Measurements from ENCODE around the gene RAPGEF6.

The RAPGEF6 gene

DNA sequence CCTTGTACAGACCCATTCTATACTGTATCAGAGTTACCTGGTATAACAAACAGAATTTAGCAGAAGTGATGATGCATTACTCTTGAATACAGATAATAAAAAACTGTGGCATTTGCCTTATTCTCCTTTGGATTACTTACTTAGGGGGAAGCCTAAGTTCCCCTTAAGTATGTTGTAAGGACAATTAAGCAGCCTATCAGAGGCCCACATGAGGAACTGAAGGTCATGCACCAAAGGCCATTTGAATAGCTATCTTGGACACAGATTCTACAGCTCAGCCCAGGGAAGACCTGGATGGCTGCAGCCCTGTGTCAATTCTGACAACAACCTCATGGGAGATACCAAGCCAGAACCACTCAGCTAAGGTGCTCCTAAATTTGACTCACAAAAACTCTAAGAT lies 125.2 kb downstream of the RAPGEF6 start:
- Histone ChIP-seq H3K27ac (ENCODE audit: low read length) (no peak overlapping the region), H3K4me3 (ENCODE audit: low read depth in 1 of 2, low read length in 2 of 2) (no peak overlapping the region), H3K4me2 (ENCODE audit: insufficient read depth, low read length) (no peak overlapping the region), H4K20me1 (ENCODE audit: insufficient read depth, low read length) (no peaks in the 10 kb centered on the region), H3K9me3 (ENCODE audit: insufficient read depth, low read length, severe bottlenecking) (no peaks in the 10 kb centered on the region), H3K27me3 (ENCODE audit: insufficient read depth, low read length, poor library complexity) (no peaks in the 10 kb centered on the region), H3K4me1 (ENCODE audit: insufficient read depth, low read length) (peaks cover 15% of the 10 kb centered on the region), H2AFZ (ENCODE audit: low read depth, low read length) (no peak overlapping the region), H3K9ac (ENCODE audit: low read depth, low read length) (no peak overlapping the region), H3K36me3 (ENCODE audit: insufficient read depth, low read length) (peaks cover 38% of the 10 kb centered on the region; the same call in 1 of the 2 replicates), H3K79me2 (ENCODE audit: insufficient read depth, low read length) (no peaks in the 10 kb centered on the region)
- no peak for ATAC-seq (ENCODE audit: insufficient read depth, low read depth)
- TF ChIP-seq, protein P1, sequence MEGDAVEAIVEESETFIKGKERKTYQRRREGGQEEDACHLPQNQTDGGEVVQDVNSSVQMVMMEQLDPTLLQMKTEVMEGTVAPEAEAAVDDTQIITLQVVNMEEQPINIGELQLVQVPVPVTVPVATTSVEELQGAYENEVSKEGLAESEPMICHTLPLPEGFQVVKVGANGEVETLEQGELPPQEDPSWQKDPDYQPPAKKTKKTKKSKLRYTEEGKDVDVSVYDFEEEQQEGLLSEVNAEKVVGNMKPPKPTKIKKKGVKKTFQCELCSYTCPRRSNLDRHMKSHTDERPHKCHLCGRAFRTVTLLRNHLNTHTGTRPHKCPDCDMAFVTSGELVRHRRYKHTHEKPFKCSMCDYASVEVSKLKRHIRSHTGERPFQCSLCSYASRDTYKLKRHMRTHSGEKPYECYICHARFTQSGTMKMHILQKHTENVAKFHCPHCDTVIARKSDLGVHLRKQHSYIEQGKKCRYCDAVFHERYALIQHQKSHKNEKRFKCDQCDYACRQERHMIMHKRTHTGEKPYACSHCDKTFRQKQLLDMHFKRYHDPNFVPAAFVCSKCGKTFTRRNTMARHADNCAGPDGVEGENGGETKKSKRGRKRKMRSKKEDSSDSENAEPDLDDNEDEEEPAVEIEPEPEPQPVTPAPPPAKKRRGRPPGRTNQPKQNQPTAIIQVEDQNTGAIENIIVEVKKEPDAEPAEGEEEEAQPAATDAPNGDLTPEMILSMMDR (IDR thresholded peaks at IDR 0.05; ENCODE audit: borderline replicate concordance, extremely low read depth, low read length, poor library complexity, severe bottlenecking) = no peak
- TF ChIP-seq EZH2 (IDR thresholded peaks at IDR 0.05; ENCODE audit: borderline replicate concordance, low read depth, low read length, severe bottlenecking) = no peak
- no peak for DNase-seq

DNA sequence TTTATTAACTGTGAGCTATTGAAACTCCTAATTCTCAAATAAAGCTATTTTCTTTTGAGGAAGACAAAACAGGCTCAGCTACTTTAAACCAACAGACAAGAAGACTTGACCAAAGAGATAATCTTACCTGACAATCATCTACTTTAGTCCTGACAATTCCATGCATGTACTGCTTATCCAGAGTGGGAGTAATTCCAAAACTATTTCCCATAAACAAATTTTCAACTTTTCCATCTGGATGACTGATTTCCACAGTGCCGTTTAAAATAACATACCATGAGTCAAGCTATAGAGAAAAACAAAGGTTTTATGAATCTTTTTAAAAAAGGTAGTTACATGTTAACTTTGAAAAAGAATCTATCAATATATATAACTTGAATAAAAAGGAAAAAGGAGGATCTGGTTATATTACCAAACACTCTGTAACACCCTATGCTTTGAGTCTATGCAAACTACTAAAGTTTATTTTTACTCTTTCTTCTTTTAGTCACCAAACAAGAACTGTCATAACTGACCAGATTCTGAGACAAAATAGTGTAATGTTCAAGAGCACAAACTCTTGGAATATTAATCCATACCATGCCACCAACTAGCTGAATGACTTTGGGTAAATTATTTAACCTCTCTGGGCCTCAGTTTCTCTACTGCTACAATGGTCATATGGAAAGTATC lies 129.7 kb downstream of the RAPGEF6 start:
- Histone ChIP-seq H3K9me3 (ENCODE audit: insufficient read depth, low read length, severe bottlenecking) (no peaks in the 10 kb centered on the region), H3K4me1 (ENCODE audit: insufficient read depth, low read length) (no peaks in the 10 kb centered on the region), H3K27ac (ENCODE audit: low read length) (no peak overlapping the region), H3K36me3 (ENCODE audit: insufficient read depth, low read length) (peaks cover 59% of the 10 kb centered on the region), H3K79me2 (ENCODE audit: insufficient read depth, low read length) (no peaks in the 10 kb centered on the region), H2AFZ (ENCODE audit: low read depth, low read length) (no peak overlapping the region), H3K27me3 (ENCODE audit: insufficient read depth, low read length, poor library complexity) (no peaks in the 10 kb centered on the region), H4K20me1 (ENCODE audit: insufficient read depth, low read length) (no peaks in the 10 kb centered on the region), H3K4me2 (ENCODE audit: insufficient read depth, low read length) (no peak overlapping the region), H3K9ac (ENCODE audit: low read depth, low read length) (no peak overlapping the region), H3K4me3 (ENCODE audit: low read depth in 1 of 2, low read length in 2 of 2) (no peak overlapping the region)
- DNase-seq (no peak), ATAC-seq (ENCODE audit: insufficient read depth, low read depth) (no peak)
- TF ChIP-seq, protein P1 (IDR thresholded peaks at IDR 0.05; ENCODE audit: borderline replicate concordance, extremely low read depth, low read length, poor library complexity, severe bottlenecking) = no peak
- no peak for TF ChIP-seq EZH2 (IDR thresholded peaks at IDR 0.05; ENCODE audit: borderline replicate concordance, low read depth, low read length, severe bottlenecking)

DNA sequence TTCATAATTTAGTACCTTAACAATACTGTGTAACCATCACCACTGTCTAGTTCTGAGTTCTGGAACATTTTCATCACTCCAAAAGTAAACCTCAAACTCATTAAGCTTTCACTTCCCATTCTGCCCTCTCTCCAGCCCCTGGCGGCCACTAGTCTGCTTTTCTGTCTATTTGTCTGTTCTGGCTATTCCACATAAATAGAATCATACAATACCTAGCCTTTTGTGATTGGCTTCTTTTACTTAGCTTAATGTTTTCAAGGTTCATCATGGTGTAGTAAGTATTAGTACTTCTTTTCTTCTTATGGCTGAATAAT lies 138.7 kb downstream of the RAPGEF6 start:
- H3K27ac ChIP-seq (ENCODE audit: low read length) = no peak overlapping the region
- H3K9ac ChIP-seq (ENCODE audit: low read depth, low read length) = no peak overlapping the region
- DNase-seq (no peak), ATAC-seq (ENCODE audit: insufficient read depth, low read depth) (no peak)
- no peaks in the 10 kb centered on the region for H3K79me2 ChIP-seq (ENCODE audit: insufficient read depth, low read length)
- H3K27me3 ChIP-seq (ENCODE audit: insufficient read depth, low read length, poor library complexity) = no peaks in the 10 kb centered on the region
- peaks cover 63% of the 10 kb centered on the region for H3K36me3 ChIP-seq (ENCODE audit: insufficient read depth, low read length)
- H3K9me3 ChIP-seq (ENCODE audit: insufficient read depth, low read length, severe bottlenecking) = no peaks in the 10 kb centered on the region
- H3K4me3 ChIP-seq (ENCODE audit: low read depth in 1 of 2, low read length in 2 of 2) = no peak overlapping the region
- H2AFZ ChIP-seq (ENCODE audit: low read depth, low read length) = no peak overlapping the region
- TF ChIP-seq, protein P1 (IDR thresholded peaks at IDR 0.05; ENCODE audit: borderline replicate concordance, extremely low read depth, low read length, poor library complexity, severe bottlenecking) = no peak
- TF ChIP-seq EZH2 (IDR thresholded peaks at IDR 0.05; ENCODE audit: borderline replicate concordance, low read depth, low read length, severe bottlenecking) = no peak
- H3K4me1 ChIP-seq (ENCODE audit: insufficient read depth, low read length) = no peaks in the 10 kb centered on the region
- no peaks in the 10 kb centered on the region for H4K20me1 ChIP-seq (ENCODE audit: insufficient read depth, low read length)
- no peak overlapping the region for H3K4me2 ChIP-seq (ENCODE audit: insufficient read depth, low read length)

All from DND-41 (cell line).